ENCODE results near the gene TAPBP. TPM values are rescaled to one million over a fixed set of nuclear protein-coding genes. Genes with fewer than 3 reads are reported as not detected.
A peak's percentile ranks its signal among the peaks of the same experiment; 100 is the strongest.
"Not testable (repeated sequence)": the region's sequence is repeated elsewhere in the genome, so short reads cannot be mapped to it uniquely, and the experiment has no call there.

TAPBP gene
- 10 to 100 TPM; 33.8 to 85.2 (median 55.6) TPM for polyA plus RNA-seq
- long read RNA-seq, donor 1, transcript TAPBP-235 (5 exons, 1,239 nt) = minor isoform, 6 of 98 reads
- long read RNA-seq, donor 1, transcript TAPBP-234 (8 exons, 3,759 nt) = major isoform, 11 of 98 reads
- long read RNA-seq, donor 1, partial matches to known transcripts = 79 of 98 reads
- long read RNA-seq, donor 1, other reads (novel, unspliced or antisense) = 0 of 98 reads
- long read RNA-seq, donor 2, partial matches to known transcripts = 6 of 14 reads
- long read RNA-seq, donor 2, other reads (novel, unspliced or antisense) = 0 of 14 reads
- long read RNA-seq, donor 3, transcript TAPBP-235 (5 exons, 1,239 nt) = major isoform, 10 of 54 reads
- long read RNA-seq, donor 3, transcript TAPBP-234 (8 exons, 3,759 nt) = minor isoform, 5 of 54 reads
- long read RNA-seq, donor 3, partial matches to known transcripts = 35 of 54 reads
- long read RNA-seq, donor 3, other reads (novel, unspliced or antisense) = 0 of 54 reads
- long read RNA-seq, donor 4 = 0 reads
- long read RNA-seq, donor 5, partial matches to known transcripts = 0 of 7 reads
- long read RNA-seq, donor 5, other reads (novel, unspliced or antisense) = 0 of 7 reads
- long read RNA-seq, donor 6, transcript TAPBP-234 (8 exons, 3,759 nt) = minor isoform, 5 of 29 reads
- long read RNA-seq, donor 6, transcript TAPBP-235 (5 exons, 1,239 nt) = major isoform, 6 of 29 reads
- long read RNA-seq, donor 6, partial matches to known transcripts = 16 of 29 reads
- long read RNA-seq, donor 6, other reads (novel, unspliced or antisense) = 0 of 29 reads
- long read RNA-seq, donor 7, partial matches to known transcripts = 5 of 11 reads
- long read RNA-seq, donor 7, other reads (novel, unspliced or antisense) = 0 of 11 reads
- long read RNA-seq, donor 8, partial matches to known transcripts = 0 of 1 reads
- long read RNA-seq, donor 8, other reads (novel, unspliced or antisense) = 0 of 1 reads
- long read RNA-seq, donor 9, partial matches to known transcripts = 5 of 10 reads
- long read RNA-seq, donor 9, other reads (novel, unspliced or antisense) = 0 of 10 reads
- long read RNA-seq, donor 10, transcript TAPBP-235 (5 exons, 1,239 nt) = major isoform, 7 of 29 reads
- long read RNA-seq, donor 10, transcript TAPBP-234 (8 exons, 3,759 nt) = major isoform, 7 of 29 reads
- long read RNA-seq, donor 10, partial matches to known transcripts = 13 of 29 reads
- long read RNA-seq, donor 10, other reads (novel, unspliced or antisense) = 0 of 29 reads

DNA sequence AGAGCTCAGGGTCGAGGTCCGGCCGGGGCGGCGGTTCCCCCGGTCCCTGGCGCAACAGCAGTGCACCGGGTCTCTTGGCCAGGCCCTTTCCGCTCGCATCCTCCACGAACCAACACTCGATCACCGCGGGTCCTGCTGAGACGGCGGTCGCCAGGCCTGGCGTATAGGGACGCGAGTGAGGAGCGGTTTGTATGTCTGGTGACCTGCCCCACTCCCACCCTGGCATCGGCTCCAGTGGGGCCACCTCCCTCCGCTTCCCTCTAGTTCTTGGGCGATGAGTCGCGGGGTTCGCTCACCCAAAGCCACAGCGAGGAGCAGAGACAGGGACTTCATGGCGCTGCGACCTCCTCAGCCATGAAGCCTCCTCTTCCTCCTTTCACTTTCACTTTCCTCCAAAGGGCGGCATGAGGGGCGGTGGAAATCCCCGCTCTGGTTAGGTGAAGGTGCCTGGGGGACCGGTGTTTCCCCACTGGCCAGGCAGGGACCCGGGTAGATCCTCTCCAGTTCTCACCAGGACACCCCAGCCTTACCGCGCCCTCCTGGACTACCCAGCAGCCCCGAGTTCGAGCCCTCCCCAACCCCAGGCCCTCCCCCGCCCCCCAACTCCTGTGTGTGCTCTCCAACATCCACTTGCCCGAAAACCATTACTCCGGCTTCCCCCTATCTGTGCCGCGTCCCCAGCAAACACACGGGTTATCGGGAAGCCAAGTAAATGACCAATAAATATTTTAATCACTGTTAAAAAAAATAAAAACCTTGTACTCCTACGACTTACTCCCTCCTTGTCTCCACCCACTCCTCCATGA is at the start of gene TAPBP:
TSS of gene TAPBP (minus strand) at position 370 of the 806 bp plus-strand sequence. CDS start at position 333, 37 bp downstream.
- no peak for FAIRE-seq

DNA sequence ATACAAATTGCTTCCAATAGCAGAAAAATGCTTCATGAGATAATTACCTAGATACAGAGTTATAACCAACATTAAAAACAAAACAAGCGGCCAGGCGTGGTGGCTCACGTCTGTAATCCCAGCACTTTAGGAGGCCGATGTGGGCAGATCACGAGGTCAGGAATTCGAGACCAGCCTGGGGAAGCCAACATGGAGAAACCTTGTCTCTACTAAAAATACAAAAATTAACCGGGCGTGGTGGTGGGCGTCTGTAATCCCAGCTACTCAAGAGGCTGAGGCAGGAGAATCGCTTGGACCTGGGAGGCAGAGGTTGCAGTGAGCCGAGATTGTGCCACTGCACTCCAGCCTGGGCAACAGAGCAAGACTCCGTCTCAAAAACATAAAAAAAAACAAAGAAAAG is 49.6 kb upstream of the TAPBP start:
- WGBS, 3 donors = 83 to 90% (median 86%) methylated on average over 12 of the region's 12 CpGs
- H3K4me3 ChIP-seq (ENCODE audit: low read depth in 1 of 3, low read length in 3 of 3); FAIRE-seq; H3K9me3 ChIP-seq (ENCODE audit: control insufficient read depth in 2 of 2, insufficient read depth in 1 of 2, low read depth in 1 of 2, low read length in 1 of 2); H3K36me3 ChIP-seq (ENCODE audit: control insufficient read depth in 3 of 3, insufficient read depth in 2 of 3, low read depth in 1 of 3, low read length in 3 of 3); H3K4me1 ChIP-seq (ENCODE audit: control insufficient read depth in 3 of 3, insufficient read depth in 2 of 3, low read depth in 1 of 3, low read length in 2 of 3); H3K27me3 ChIP-seq (ENCODE audit: control insufficient read depth in 3 of 3, insufficient read depth in 3 of 3, low read length in 3 of 3); DNase-seq; H3K27ac ChIP-seq (ENCODE audit: low read depth in 1 of 3, low read length in 2 of 3): not testable (repeated sequence)

More for the DNA sequence above, at the start of gene TAPBP:
- Histone ChIP-seq H3K4me1 (ENCODE audit: control insufficient read depth in 3 of 3, insufficient read depth in 2 of 3, low read depth in 1 of 3, low read length in 2 of 3) (peaks cover 5 to 35% (median 6%) of the 10 kb centered on the region in 3 donors), H3K27me3 (ENCODE audit: control insufficient read depth in 3 of 3, insufficient read depth in 3 of 3, low read length in 3 of 3) (no peaks in the 10 kb centered on the region), H3K9me3 (ENCODE audit: control insufficient read depth in 2 of 2, insufficient read depth in 1 of 2, low read depth in 1 of 2, low read length in 1 of 2) (no peaks in the 10 kb centered on the region), H3K27ac (ENCODE audit: low read depth in 1 of 3, low read length in 2 of 3) (peak within 1 kb of the TSS; percentile 95 to 99 (median 98)), H3K4me3 (ENCODE audit: low read depth in 1 of 3, low read length in 3 of 3) (peak within 1 kb of the TSS; percentile 76 to 95 (median 93)), H3K36me3 (ENCODE audit: control insufficient read depth in 3 of 3, insufficient read depth in 2 of 3, low read depth in 1 of 3, low read length in 3 of 3) (peaks cover 0 to 49% (median 2%) of the 10 kb centered on the region in 3 donors)
- WGBS, 3 donors = 0% methylated on average over 41 to 47 of the region's 47 CpGs
- peak; percentile 77 to 88 for DNase-seq

DNA sequence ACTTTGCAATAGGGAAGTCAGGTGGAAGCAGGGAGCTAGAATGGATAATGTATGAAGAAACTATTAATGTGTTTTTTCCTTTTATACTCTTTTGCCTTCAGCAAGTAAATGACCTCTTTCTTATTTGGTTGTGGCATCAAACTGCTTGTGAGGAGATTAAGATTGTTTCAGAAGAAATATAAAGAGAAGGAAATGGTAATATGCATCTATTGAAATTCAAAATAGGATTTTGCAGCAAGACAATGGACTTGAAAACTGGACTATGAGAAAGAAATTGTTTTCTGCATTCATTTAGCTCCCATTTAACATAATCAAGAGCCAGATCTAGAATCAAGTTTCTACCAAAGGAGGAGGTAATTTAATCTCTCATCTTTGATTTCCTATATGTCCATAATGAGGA is 45.5 kb upstream of the TAPBP start:
- Histone ChIP-seq H3K4me3 (ENCODE audit: low read depth in 1 of 3, low read length in 3 of 3) (no peak overlapping the region), H3K4me1 (ENCODE audit: control insufficient read depth in 3 of 3, insufficient read depth in 2 of 3, low read depth in 1 of 3, low read length in 2 of 3) (no peaks in the 10 kb centered on the region), H3K9me3 (ENCODE audit: control insufficient read depth in 2 of 2, insufficient read depth in 1 of 2, low read depth in 1 of 2, low read length in 1 of 2) (no peaks in the 10 kb centered on the region), H3K36me3 (ENCODE audit: control insufficient read depth in 3 of 3, insufficient read depth in 2 of 3, low read depth in 1 of 3, low read length in 3 of 3) (no peaks in the 10 kb centered on the region), H3K27ac (ENCODE audit: low read depth in 1 of 3, low read length in 2 of 3) (no peak overlapping the region), H3K27me3 (ENCODE audit: control insufficient read depth in 3 of 3, insufficient read depth in 3 of 3, low read length in 3 of 3) (peaks cover 0 to 2% (median 0%) of the 10 kb centered on the region in 3 donors)
- no peak for FAIRE-seq
- DNase-seq = no peak

DNA sequence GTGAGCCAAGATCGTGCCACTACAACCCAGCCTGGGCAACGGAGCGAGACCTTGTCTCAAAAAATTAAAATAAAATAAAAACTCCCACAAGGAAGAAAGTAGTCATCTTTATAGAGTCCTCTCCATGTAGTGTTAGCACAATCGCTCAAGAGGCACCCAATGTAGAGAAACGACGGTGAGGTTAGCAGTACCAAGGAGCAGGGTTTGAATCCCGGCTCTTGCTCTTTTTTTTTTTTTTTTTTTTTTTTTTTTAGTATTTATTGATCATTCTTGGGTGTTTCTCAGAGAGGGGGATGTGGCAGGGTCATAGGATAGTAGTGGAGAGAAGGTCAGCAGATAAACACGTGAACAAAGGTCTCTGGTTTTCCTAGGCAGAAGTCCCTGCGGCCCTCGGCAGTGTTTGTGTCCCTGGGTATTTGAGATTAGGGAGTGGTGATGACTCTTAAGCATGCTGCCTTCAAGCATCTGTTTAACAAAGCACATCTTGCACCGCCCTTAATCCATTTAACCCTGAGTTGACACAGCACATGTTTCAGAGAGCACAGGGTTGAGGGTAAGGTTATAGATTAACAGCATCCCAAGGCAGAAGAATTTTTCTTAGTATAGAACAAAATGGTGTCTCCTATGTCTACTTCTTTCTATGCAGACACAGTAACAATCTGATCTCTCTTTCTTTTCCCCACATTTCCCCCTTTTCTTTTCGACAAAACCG is 43.4 kb upstream of the TAPBP start:
- H3K27me3 ChIP-seq (ENCODE audit: control insufficient read depth in 3 of 3, insufficient read depth in 3 of 3, low read length in 3 of 3); H3K4me3 ChIP-seq (ENCODE audit: low read depth in 1 of 3, low read length in 3 of 3); H3K9me3 ChIP-seq (ENCODE audit: control insufficient read depth in 2 of 2, insufficient read depth in 1 of 2, low read depth in 1 of 2, low read length in 1 of 2); H3K36me3 ChIP-seq (ENCODE audit: control insufficient read depth in 3 of 3, insufficient read depth in 2 of 3, low read depth in 1 of 3, low read length in 3 of 3); FAIRE-seq; H3K4me1 ChIP-seq (ENCODE audit: control insufficient read depth in 3 of 3, insufficient read depth in 2 of 3, low read depth in 1 of 3, low read length in 2 of 3): not testable (repeated sequence)
- H3K27ac ChIP-seq (ENCODE audit: low read depth in 1 of 3, low read length in 2 of 3) = peak overlapping the region in 1 of 3 donors; percentile 33
- DNase-seq = peak in 1 of 2 donors; percentile 30
- 66 to 75% (median 66%) methylated on average over 13 of the region's 13 CpGs for WGBS, 3 donors

DNA sequence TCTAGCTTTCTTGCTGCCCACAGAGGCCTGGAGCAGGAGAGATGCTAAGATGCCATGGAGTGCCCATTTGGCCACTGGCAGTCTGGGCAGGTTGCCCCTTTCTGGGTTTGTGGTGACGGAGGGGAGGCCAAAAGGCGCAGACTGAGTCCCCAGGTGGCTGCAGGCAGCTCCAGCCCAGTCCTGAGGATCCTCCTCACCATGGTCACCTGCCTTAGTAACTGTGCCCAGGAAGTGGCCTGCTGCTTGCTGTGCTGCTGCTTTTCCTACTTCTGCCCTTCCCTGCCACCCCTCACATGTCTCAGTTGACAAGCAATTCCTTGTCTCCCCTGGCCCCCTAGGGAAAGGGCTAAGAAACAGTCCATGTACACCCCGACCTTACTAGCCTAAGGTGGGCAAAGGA is 42.4 kb upstream of the TAPBP start:
- Histone ChIP-seq H3K36me3 (ENCODE audit: control insufficient read depth in 3 of 3, insufficient read depth in 2 of 3, low read depth in 1 of 3, low read length in 3 of 3) (no peaks in the 10 kb centered on the region), H3K27me3 (ENCODE audit: control insufficient read depth in 3 of 3, insufficient read depth in 3 of 3, low read length in 3 of 3) (peaks cover 0 to 2% (median 0%) of the 10 kb centered on the region in 3 donors), H3K27ac (ENCODE audit: low read depth in 1 of 3, low read length in 2 of 3) (peak overlapping the region; percentile 20 to 64 (median 34)), H3K4me3 (ENCODE audit: low read depth in 1 of 3, low read length in 3 of 3) (no peak overlapping the region), H3K4me1 (ENCODE audit: control insufficient read depth in 3 of 3, insufficient read depth in 2 of 3, low read depth in 1 of 3, low read length in 2 of 3) (no peaks in the 10 kb centered on the region), H3K9me3 (ENCODE audit: control insufficient read depth in 2 of 2, insufficient read depth in 1 of 2, low read depth in 1 of 2, low read length in 1 of 2) (no peaks in the 10 kb centered on the region)
- FAIRE-seq = no peak
- peak in 1 of 2 donors; percentile 7 for DNase-seq
- 41 to 66% (median 60%) methylated on average over 3 of the region's 3 CpGs for WGBS, 3 donors

DNA sequence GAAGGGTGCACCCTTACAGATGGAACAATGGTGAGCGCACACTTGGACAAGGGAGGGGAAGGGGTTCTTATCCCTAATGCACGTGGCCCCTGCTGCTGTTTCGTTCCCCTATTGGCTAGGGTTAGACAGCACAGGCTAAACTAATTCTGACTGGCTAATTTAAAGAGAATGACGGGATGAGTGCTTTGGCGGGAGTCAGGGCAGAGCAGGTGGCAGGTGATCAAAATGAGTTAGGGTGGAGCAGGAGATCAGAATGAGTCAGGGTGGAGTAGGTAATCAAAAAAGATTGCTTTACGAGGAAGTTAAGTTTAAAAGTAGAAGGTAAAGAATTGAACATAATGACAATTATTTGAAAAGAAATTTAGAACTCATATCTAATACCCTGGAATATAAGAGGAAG is 42.0 kb upstream of the TAPBP start:
- not testable (repeated sequence) for H3K36me3 ChIP-seq (ENCODE audit: control insufficient read depth in 3 of 3, insufficient read depth in 2 of 3, low read depth in 1 of 3, low read length in 3 of 3); H3K4me3 ChIP-seq (ENCODE audit: low read depth in 1 of 3, low read length in 3 of 3); FAIRE-seq; H3K9me3 ChIP-seq (ENCODE audit: control insufficient read depth in 2 of 2, insufficient read depth in 1 of 2, low read depth in 1 of 2, low read length in 1 of 2); H3K4me1 ChIP-seq (ENCODE audit: control insufficient read depth in 3 of 3, insufficient read depth in 2 of 3, low read depth in 1 of 3, low read length in 2 of 3); H3K27me3 ChIP-seq (ENCODE audit: control insufficient read depth in 3 of 3, insufficient read depth in 3 of 3, low read length in 3 of 3)
- DNase-seq = peak in 1 of 2 donors; percentile 60
- 29 to 67% (median 52%) methylated on average over 6 of the region's 6 CpGs for WGBS, 3 donors
- H3K27ac ChIP-seq (ENCODE audit: low read depth in 1 of 3, low read length in 2 of 3) = peak overlapping the region in 2 of 3 donors; percentile 34 to 64

DNA sequence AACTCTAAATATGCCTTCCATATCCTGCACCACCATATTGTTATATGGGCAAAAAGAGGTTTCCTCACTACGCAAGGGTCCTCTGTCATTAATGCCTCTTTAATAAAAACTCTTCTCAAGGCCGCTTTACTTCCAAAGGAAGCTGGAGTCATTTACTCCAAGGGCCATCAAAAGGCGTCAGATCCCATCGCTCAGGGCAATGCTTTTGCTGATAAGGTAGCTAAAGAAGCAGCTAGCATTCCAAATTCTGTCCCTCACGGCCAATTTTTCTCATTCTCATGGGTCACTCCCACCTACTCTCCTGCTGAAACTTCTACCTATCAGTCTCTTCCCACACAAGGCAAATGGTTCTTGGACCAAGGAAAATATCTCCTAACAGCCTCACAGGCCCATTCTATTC is 33.9 kb upstream of the TAPBP start:
- Histone ChIP-seq H3K36me3 (ENCODE audit: control insufficient read depth in 3 of 3, insufficient read depth in 2 of 3, low read depth in 1 of 3, low read length in 3 of 3) (no peaks in the 10 kb centered on the region), H3K9me3 (ENCODE audit: control insufficient read depth in 2 of 2, insufficient read depth in 1 of 2, low read depth in 1 of 2, low read length in 1 of 2) (no peaks in the 10 kb centered on the region), H3K4me3 (ENCODE audit: low read depth in 1 of 3, low read length in 3 of 3) (no peak overlapping the region), H3K4me1 (ENCODE audit: control insufficient read depth in 3 of 3, insufficient read depth in 2 of 3, low read depth in 1 of 3, low read length in 2 of 3) (no peaks in the 10 kb centered on the region), H3K27me3 (ENCODE audit: control insufficient read depth in 3 of 3, insufficient read depth in 3 of 3, low read length in 3 of 3) (no peaks in the 10 kb centered on the region), H3K27ac (ENCODE audit: low read depth in 1 of 3, low read length in 2 of 3) (no peak overlapping the region)
- FAIRE-seq = no peak
- DNase-seq = no peak
- WGBS, 3 donors = 93 to 98% (median 94%) methylated on average over 5 of the region's 5 CpGs
